IPS-15b (cell line): ENCODE results near the gene KRTDAP.
"Not testable (repeated sequence)": the region's sequence is repeated elsewhere in the genome, so short reads cannot be mapped to it uniquely, and the experiment has no call there.

Experiments used
- H3K27me3 ChIP-seq: one replicate; pipeline ENCODE4 v1.6.1; 2013; ENCODE audit warnings: low read length; ENCODE audit not compliant: control insufficient read depth, insufficient read depth
- H3K36me3 ChIP-seq: one replicate; pipeline ENCODE4 v1.6.1; 2013; ENCODE audit warnings: low read length; ENCODE audit not compliant: control insufficient read depth, insufficient read depth
- H3K4me1 ChIP-seq: one replicate; pipeline ENCODE4 v1.6.1; 2013; ENCODE audit warnings: mild to moderate bottlenecking, low read length; ENCODE audit not compliant: control insufficient read depth, insufficient read depth
- H3K4me3 ChIP-seq: one replicate; pipeline ENCODE4 v1.5.1; 2013; ENCODE audit warnings: low read depth, low read length
- H3K9ac ChIP-seq: one replicate; pipeline ENCODE4 v1.6.1; 2013; ENCODE audit warnings: low read depth, mild to moderate bottlenecking, low read length
- H3K9me3 ChIP-seq: one replicate; pipeline ENCODE4 v1.6.1; 2013; ENCODE audit warnings: mild to moderate bottlenecking, low read length; ENCODE audit not compliant: control insufficient read depth, insufficient read depth

Gene KRTDAP

DNA sequence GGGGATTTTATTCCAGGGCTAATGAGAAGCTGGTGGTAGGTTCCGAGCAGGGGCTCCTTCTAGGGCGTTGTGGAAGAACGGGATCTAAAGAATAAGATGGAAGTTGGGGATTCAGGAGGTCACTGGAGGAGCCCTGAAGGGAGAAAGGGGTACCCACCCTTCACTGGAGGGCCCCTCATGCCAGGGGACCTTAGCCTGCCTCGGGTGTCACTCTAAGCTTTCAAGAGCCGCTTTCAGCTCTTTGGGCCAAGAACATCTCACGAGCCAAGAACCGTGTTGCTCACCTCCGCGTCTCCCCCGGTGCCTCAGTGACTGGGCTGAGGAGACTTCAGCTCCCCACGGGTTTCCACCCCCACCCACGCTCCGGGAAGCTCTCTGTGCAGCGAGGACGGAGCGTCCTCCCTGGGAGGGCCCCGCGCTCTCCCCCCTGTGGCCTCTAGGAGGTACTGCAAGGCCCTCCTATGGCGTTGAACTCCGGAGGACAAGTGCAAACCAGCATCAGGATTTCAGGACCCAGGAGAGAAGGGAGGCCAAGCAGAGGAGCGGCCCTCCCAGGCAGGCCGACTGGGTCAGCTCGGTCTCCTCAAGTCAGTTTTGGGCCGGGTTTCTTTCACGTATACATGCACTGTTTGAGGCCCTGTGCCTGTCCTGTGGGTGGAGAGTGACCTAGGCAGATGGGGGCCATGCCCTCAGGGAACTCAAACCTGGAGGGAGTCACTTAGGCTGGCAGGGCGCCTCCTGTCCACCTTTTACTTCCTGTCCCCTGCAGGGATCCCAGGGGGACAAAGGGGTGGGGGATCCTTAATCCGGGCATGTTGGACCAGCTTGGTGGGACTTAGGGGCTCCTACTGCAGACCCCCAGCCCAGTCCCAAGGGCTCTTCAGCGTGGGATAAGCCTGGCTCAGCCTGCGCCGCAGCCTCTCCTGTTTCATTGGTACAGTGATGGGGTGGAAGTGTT is 5.1 kb upstream of the KRTDAP start:
- Histone ChIP-seq H3K9me3 (no peaks in the 10 kb centered on the region), H3K9ac (no peak overlapping the region), H3K4me1 (no peaks in the 10 kb centered on the region), H3K4me3 (peak overlapping the region; percentile 35), H3K36me3 (peaks cover 20% of the 10 kb centered on the region), H3K27me3 (no peaks in the 10 kb centered on the region)

DNA sequence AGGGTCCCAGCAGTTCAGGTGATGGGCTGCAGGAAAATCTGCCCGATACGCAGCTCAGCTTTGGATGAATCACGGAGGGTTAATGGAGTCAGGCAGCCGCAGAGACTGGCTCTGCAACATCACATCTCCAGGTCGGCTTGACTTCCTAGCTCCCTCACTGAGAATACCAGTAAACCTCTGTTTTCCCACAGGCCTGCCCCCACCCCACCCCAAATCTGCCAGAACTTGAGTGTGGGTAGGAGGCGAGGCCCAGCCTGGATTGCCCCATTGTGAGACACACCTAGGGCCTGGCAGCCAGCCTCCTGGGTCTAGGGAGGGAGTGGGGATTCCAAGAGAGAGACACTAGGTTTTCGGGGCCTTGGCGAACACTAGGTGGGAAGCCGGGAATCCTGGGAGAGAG is 3.7 kb upstream of the KRTDAP start:
- Histone ChIP-seq H3K27me3 (no peaks in the 10 kb centered on the region), H3K9ac (no peak overlapping the region), H3K9me3 (no peaks in the 10 kb centered on the region), H3K4me1 (no peaks in the 10 kb centered on the region), H3K36me3 (peaks cover 7% of the 10 kb centered on the region), H3K4me3 (no peak overlapping the region)

DNA sequence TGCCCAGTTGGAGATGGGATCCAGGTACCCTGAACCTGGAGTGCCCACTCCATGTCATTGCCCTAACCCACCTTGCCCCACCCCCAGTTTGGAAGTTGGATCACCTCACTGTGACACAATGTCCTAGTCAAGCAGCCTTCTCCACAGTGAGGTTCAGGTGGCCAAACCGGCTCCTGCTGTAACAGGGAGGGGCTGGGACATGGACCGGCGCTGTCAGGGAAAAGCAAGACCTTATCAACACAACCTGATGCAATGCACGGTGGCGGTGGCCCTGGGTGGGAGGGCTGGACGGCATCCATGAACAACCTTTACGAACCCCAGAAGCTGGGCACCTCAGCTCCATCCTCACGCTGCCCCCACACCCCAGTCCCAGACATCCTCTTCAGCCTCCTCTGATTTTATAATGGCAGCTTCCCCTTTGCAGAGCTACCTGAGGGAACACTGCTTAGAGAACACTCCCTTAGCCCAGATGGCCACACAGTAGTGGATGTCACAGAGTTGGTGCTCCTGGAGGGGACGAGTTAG is 1.6 kb upstream of the KRTDAP start:
- H3K4me3 ChIP-seq, result no peak overlapping the region
- H3K27me3 ChIP-seq, result no peaks in the 10 kb centered on the region
- H3K9me3 ChIP-seq, result no peaks in the 10 kb centered on the region
- no peak overlapping the region for H3K9ac ChIP-seq
- H3K36me3 ChIP-seq, result no peaks in the 10 kb centered on the region
- H3K4me1 ChIP-seq, result no peaks in the 10 kb centered on the region

DNA sequence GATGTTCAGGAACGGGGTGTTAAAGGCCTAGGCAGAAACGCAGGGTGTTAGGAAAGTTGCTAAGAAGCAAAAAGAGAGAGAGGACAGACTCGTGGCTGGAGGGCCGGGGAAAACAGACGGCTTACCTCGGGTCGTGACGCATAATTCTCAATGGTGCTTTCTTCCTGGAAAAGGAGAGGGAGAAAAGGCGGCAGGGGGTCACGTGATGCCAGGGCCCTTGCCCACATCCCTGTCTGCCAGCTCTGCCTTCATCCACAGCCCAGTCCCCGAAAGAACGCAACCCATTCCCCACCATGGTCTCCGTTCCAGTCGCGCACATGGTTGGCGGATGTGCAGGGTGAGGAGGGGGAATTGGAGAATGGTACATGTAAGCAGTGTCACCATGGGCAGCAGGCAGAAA is 1.6 kb downstream of the KRTDAP start:
- H3K27me3 ChIP-seq, result no peaks in the 10 kb centered on the region
- H3K4me3 ChIP-seq, result no peak overlapping the region
- H3K9me3 ChIP-seq, result no peaks in the 10 kb centered on the region
- H3K36me3 ChIP-seq, result no peaks in the 10 kb centered on the region
- no peaks in the 10 kb centered on the region for H3K4me1 ChIP-seq
- H3K9ac ChIP-seq, result no peak overlapping the region

DNA sequence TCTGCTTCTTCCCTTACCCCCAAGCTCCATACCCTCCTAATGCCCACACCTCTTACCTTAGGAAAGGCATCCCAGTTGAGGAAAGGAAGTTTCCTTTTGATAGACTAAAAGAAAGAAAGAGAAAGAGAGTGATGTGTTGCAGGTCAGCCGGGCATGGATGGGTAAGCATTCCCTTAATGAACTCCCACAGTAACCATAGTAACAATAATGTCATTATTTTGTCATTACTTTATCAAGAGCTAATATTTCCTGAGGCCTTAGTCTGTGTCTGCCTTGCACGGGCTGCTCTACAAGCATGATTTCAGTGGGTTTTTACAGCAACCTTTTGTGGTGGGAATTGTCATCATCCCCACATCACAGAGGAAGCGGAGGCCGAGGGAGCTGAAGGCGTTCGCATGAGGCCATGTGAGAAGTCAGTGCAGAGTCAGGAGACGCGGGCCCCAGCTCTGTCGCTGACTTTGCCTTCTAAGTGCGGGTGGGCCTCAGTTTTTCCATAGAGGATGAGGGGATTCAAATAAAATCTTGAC is 2.5 kb downstream of the KRTDAP start:
- Histone ChIP-seq H3K9ac (no peak overlapping the region), H3K36me3 (no peaks in the 10 kb centered on the region), H3K27me3 (no peaks in the 10 kb centered on the region), H3K9me3 (no peaks in the 10 kb centered on the region), H3K4me1 (no peaks in the 10 kb centered on the region), H3K4me3 (no peak overlapping the region)

DNA sequence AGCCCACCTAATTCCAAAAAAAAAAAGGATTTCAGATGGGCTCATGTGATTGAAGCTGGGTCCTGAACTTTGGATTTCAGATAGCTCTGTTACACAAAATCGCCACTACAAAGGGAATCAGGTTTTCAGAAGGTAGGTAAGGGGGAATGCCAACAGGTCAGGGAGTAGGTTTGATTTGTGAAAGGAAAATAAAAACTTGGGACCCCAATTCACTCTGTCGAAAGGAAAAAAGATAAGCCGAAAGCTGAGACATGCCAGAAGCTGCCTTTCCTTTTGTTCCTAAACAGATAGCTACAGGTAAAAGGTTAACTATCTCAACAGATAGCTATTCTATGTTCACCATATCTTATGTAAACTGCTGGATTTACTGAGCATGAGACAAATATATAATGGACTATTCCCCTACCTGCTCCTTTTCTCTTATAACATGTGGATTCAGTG is 4.0 kb downstream of the KRTDAP start:
- Histone ChIP-seq H3K9me3 (no peaks in the 10 kb centered on the region), H3K9ac (no peak overlapping the region), H3K27me3 (no peaks in the 10 kb centered on the region), H3K36me3 (no peaks in the 10 kb centered on the region), H3K4me1 (no peaks in the 10 kb centered on the region), H3K4me3 (no peak overlapping the region)

DNA sequence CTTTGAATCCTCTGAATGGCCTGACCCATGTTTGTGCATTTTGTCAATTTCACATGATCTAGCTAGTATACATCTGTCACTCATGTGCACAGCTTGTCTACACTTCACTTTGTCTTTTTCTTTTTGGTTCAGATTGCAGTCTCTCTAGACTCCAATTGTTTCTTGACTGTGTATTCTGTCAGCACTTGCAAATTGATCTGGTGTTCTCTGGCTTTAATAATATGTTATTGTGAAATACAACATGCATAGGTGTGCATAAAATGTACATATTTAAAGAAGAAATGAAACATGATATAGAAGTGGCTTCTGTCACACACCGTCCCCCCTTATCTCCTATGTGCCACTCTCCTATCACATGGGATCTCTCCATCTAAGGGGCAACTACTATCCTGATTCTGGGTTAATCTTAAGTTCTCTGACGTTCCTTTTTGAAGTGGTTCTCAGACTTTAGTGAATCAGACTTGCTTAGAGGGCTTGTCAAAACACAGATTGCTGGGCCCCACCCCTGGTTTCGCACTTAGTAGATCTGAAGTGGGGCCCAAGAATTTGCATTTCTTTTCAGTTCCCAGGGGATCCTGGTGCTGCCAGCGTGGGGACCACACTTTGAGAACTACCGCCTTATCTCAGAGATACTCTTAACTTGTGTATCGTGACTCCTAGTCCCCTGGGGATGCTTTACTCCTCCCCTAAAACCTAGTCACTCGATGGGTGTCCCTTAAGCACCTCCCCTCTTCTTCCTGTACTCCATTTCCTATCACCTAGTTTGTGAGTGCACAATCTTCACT is 5.8 kb downstream of the KRTDAP start:
- Histone ChIP-seq H3K4me1 (no peaks in the 10 kb centered on the region), H3K9me3 (no peaks in the 10 kb centered on the region), H3K27me3 (no peaks in the 10 kb centered on the region), H3K4me3 (no peak overlapping the region), H3K36me3 (no peaks in the 10 kb centered on the region), H3K9ac (no peak overlapping the region)

DNA sequence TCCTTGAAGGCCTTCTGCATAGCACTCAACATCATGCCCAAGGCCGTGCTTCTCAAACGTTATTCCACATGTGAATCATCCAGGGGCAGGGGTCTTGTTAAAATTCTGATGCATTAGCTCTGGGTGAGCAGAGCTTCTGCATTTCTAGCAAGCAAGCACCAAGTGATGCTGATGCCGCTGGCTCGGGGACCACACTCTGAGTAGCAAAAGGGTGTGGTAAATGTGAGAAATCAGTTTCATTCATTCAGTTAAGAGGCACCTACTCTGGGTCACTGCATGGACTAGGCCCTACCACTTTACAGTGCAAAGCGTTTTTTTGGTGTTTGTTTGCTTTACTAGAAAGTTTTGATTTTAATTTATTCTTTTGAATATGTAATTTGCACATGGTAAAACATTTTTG is 7.2 kb downstream of the KRTDAP start:
- H3K27me3 ChIP-seq, result no peaks in the 10 kb centered on the region

DNA sequence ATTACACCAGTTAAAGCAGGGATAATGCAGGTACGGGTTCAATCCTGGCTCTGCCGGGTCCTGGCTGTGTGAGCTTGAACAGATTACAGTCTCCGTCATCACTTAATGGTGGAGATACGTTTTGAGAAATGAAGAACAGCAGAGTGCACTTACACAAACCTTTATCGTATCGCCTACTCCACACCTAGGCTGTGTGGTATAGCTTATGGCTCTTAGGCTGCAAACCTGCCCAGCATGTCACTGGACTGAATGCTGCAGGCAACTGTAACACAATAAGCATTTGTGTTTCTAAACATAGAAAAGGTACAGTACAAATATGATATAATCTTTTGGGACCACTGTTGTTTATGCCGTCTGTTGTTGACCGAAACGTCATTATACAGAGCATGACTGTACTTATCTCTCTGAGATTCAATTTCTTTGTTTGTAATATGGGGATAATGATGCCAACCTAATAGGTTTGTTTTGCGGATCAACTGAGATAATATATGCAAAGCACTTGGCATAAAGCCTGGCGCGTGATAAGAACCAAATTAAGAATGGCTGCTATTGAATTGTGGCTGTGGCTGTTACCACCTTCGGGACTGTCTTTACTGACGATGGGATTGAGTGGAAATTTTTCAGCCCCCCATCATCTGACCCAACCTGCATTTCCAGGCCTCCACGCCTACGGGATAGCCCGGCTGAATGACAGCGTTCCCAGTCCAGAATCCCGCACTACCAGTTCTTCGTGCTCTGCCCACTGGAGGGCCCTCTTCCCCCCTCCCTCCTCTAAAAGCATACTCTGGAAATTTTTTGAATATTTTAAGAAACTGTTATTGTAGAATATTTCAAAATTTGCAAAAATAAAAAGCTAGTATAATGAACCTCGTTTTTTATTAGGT is 11.2 kb downstream of the KRTDAP start:
- no peak overlapping the region for H3K9ac ChIP-seq

More for the DNA sequence above, 7.2 kb downstream of the KRTDAP start:
- Histone ChIP-seq H3K4me3 (no peak overlapping the region), H3K9me3 (no peaks in the 10 kb centered on the region), H3K4me1 (no peaks in the 10 kb centered on the region), H3K36me3 (no peaks in the 10 kb centered on the region), H3K9ac (no peak overlapping the region)

DNA sequence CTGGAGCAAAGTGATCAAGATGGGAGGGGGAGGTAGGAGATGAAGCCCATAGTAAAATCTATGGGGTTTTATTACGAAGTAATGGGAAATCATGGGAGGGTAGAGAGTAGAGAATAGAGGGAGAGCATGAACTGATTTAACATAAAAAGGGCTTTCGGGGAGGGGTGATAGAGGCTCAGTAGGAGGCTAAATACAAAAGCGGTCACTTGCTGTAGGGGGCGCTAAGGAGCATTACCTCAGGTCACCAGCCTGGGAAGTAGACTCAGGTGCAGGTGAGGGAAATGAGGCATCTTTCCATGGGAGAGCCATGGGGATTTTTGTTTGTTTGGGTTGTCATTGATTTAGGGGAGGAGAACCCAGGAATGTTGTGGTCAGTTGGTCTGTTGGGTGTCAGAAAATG is 14.1 kb downstream of the KRTDAP start:
- Histone ChIP-seq H3K9ac (no peak overlapping the region), H3K4me1 (no peaks in the 10 kb centered on the region), H3K36me3 (no peaks in the 10 kb centered on the region), H3K9me3 (no peaks in the 10 kb centered on the region), H3K27me3 (no peaks in the 10 kb centered on the region), H3K4me3 (no peak overlapping the region)

More for the DNA sequence above, 11.2 kb downstream of the KRTDAP start:
- no peaks in the 10 kb centered on the region for H3K27me3 ChIP-seq
- no peak overlapping the region for H3K4me3 ChIP-seq
- H3K4me1 ChIP-seq, result no peaks in the 10 kb centered on the region
- H3K36me3 ChIP-seq, result no peaks in the 10 kb centered on the region
- no peaks in the 10 kb centered on the region for H3K9me3 ChIP-seq

DNA sequence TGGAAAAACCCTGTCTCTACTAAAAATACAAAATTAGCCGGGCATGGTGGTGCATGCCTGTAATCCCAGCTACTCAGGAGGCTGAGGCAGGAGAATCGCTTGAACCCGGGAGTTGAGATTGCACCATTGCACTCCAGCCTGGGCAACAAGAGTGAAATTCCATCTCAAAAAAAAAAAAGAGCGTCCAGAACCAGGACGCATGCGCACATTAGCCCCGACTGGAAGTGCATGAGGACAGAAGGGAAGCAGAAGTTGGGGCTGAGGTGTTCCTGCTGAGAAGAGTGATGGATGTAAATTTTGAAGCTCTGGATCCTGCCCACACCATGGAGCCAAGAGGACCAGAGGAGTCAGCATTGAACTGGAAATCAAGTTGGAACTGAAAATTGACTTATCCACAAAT is 15.7 kb downstream of the KRTDAP start:
- not testable (repeated sequence) for H3K27me3 ChIP-seq, H3K4me3 ChIP-seq, H3K4me1 ChIP-seq, H3K9me3 ChIP-seq, H3K9ac ChIP-seq, H3K36me3 ChIP-seq
